H9 (cell line): ENCODE results near the gene NMS. TPM values are rescaled to one million over a fixed set of nuclear protein-coding genes. Genes with fewer than 3 reads are reported as not detected.

Experiments used
- DNase-seq: peaks from one replicate; pipeline ENCODE4 v3.0.0-alpha.2; 2017
- H2AFZ ChIP-seq: one replicate; pipeline ENCODE4 v1.6.1; 2013; ENCODE audit warnings: mild to moderate bottlenecking, low read length, control low read depth, moderate library complexity
- H2AK5ac ChIP-seq: 2 replicates; pipeline ENCODE4 v1.6.1; 2013; ENCODE audit warnings: low read length, control low read depth, mixed read lengths; ENCODE audit not compliant: insufficient read length
- H2BK120ac ChIP-seq: one replicate; pipeline ENCODE4 v1.6.1; 2013; ENCODE audit warnings: low read depth, mild to moderate bottlenecking, low read length, control low read depth, inconsistent platforms; ENCODE audit not compliant: poor library complexity, severe bottlenecking
- H2BK12ac ChIP-seq: 2 replicates; pipeline ENCODE4 v1.6.1; 2013; ENCODE audit warnings: low read length, control low read depth, mixed read lengths, low read depth; ENCODE audit not compliant: insufficient read length
- H2BK15ac ChIP-seq: 2 replicates; pipeline ENCODE4 v1.6.1; 2013; ENCODE audit warnings: low read depth, low read length, control low read depth
- H2BK20ac ChIP-seq: one replicate; pipeline ENCODE4 v1.6.1; 2013; ENCODE audit warnings: low read depth, mild to moderate bottlenecking, low read length, control low read depth, inconsistent platforms; ENCODE audit not compliant: poor library complexity, severe bottlenecking
- H2BK5ac ChIP-seq: 2 replicates; pipeline ENCODE4 v1.6.1; 2013; ENCODE audit warnings: low read length, control low read depth, mixed read lengths; ENCODE audit not compliant: insufficient read length
- H3K14ac ChIP-seq: 2 replicates; pipeline ENCODE4 v1.6.1; 2013; ENCODE audit warnings: low read length, control low read depth; ENCODE audit not compliant: insufficient read depth
- H3K18ac ChIP-seq: 2 replicates; pipeline ENCODE4 v1.6.1; 2013; ENCODE audit warnings: low read depth, mild to moderate bottlenecking, mixed read lengths, low read length, control low read depth; ENCODE audit not compliant: insufficient read length
- H3K23ac ChIP-seq: 2 replicates; pipeline ENCODE4 v1.6.1; 2013; ENCODE audit warnings: low read length, control low read depth, mixed read lengths, low read depth; ENCODE audit not compliant: insufficient read length
- H3K23me2 ChIP-seq: 2 replicates; pipeline ENCODE4 v1.6.1; 2013; ENCODE audit warnings: low read depth, mild to moderate bottlenecking, mixed read lengths, low read length, control low read depth; ENCODE audit not compliant: insufficient read length, poor library complexity, severe bottlenecking
- H3K27ac ChIP-seq: 2 replicates; pipeline ENCODE4 v1.5.1; 2013; ENCODE audit warnings: low read length, control low read depth, mixed read lengths, low read depth; ENCODE audit not compliant: insufficient read length
- H3K27me3 ChIP-seq: 2 replicates; pipeline ENCODE4 v1.6.1; 2013; ENCODE audit warnings: low read length, control low read depth, inconsistent platforms; ENCODE audit not compliant: insufficient read depth
- H3K4ac ChIP-seq: 2 replicates; pipeline ENCODE4 v1.6.1; 2013; ENCODE audit warnings: low read depth, mild to moderate bottlenecking, control low read depth, inconsistent platforms, low read length, moderate library complexity
- H3K4me1 ChIP-seq: 2 replicates; pipeline ENCODE4 v1.6.1; 2013; ENCODE audit warnings: low read length, control low read depth, inconsistent platforms; ENCODE audit not compliant: insufficient read depth
- H3K4me2 ChIP-seq: 2 replicates; pipeline ENCODE4 v1.6.1; 2013; ENCODE audit warnings: low read length, control low read depth, mixed read lengths; ENCODE audit not compliant: insufficient read length, insufficient read depth
- H3K56ac ChIP-seq: 2 replicates; pipeline ENCODE4 v1.6.1; 2013; ENCODE audit warnings: low read depth, mild to moderate bottlenecking, mixed read lengths, low read length, control low read depth; ENCODE audit not compliant: insufficient read length
- H3K79me1 ChIP-seq: 2 replicates; pipeline ENCODE4 v1.6.1; 2013; ENCODE audit warnings: low read depth, mild to moderate bottlenecking, moderate library complexity, low read length, control low read depth, inconsistent platforms; ENCODE audit not compliant: insufficient read depth, poor library complexity, severe bottlenecking
- H3K79me2 ChIP-seq: 2 replicates; pipeline ENCODE4 v1.6.1; 2013; ENCODE audit warnings: low read length, control low read depth, inconsistent platforms; ENCODE audit not compliant: insufficient read depth
- H3K9ac ChIP-seq: 2 replicates; pipeline ENCODE4 v1.6.1; 2013; ENCODE audit warnings: low read length, control low read depth, mixed read lengths; ENCODE audit not compliant: insufficient read length; ENCODE audit errors: extremely low read depth
- H3K9me3 ChIP-seq: one replicate; pipeline ENCODE4 v1.6.1; 2013; ENCODE audit warnings: low read depth, low read length, inconsistent platforms; ENCODE audit not compliant: control insufficient read depth
- H3T11ph ChIP-seq: one replicate; pipeline ENCODE4 v1.6.1; 2013; ENCODE audit warnings: mild to moderate bottlenecking, low read length, control low read depth, inconsistent platforms
- H4K20me1 ChIP-seq: one replicate; pipeline ENCODE4 v1.6.1; 2013; ENCODE audit not compliant: control insufficient read depth, insufficient read length, insufficient read depth
- H4K5ac ChIP-seq: 2 replicates; pipeline ENCODE4 v1.6.1; 2013; ENCODE audit warnings: low read depth, mild to moderate bottlenecking, mixed read lengths, low read length, control low read depth; ENCODE audit not compliant: insufficient read length
- H4K8ac ChIP-seq: replicated peaks from 2 replicates; pipeline ENCODE4 v1.6.1; 2013; ENCODE audit warnings: low read length, control low read depth, mixed read lengths, low read depth; ENCODE audit not compliant: insufficient read length
- H4K91ac ChIP-seq: 2 replicates; pipeline ENCODE4 v1.6.1; 2013; ENCODE audit warnings: low read depth, mild to moderate bottlenecking, moderate library complexity, mixed read lengths, low read length, control low read depth; ENCODE audit not compliant: insufficient read length
- H3K27ac Mint-ChIP-seq, 3 experiments: 2 replicates in 2 of 3; 3 replicates in 1 of 3; pipeline ENCODE4 v1.8.0; 2020 to 2021; ENCODE audit warnings: mixed read lengths in 3 of 3, mild to moderate bottlenecking in 1 of 3, moderate library complexity in 1 of 3
- H3K27me3 Mint-ChIP-seq: 2 replicates; pipeline ENCODE4 v1.8.0; 2021; ENCODE audit warnings: low read depth, mild to moderate bottlenecking, moderate library complexity, mixed read lengths
- H3K36me3 Mint-ChIP-seq, 3 experiments: 2 replicates in 2 of 3; 3 replicates in 1 of 3; pipeline ENCODE4 v1.8.0; 2020 to 2021; ENCODE audit warnings: low read depth in 3 of 3, mixed read lengths in 3 of 3; ENCODE audit not compliant: insufficient read depth in 1 of 3
- H3K4me1 Mint-ChIP-seq, 2 experiments: 2 replicates each; pipeline ENCODE4 v1.8.0; 2020; ENCODE audit warnings: mixed read lengths in 2 of 2
- H3K4me3 Mint-ChIP-seq, 2 experiments: 2 replicates in 1 of 2; 3 replicates in 1 of 2; pipeline ENCODE4 v1.8.0; 2020 to 2021; ENCODE audit warnings: mild to moderate bottlenecking in 2 of 2, mixed read lengths in 2 of 2, moderate library complexity in 1 of 2
- H3K9me3 Mint-ChIP-seq, 2 experiments: 2 replicates in 1 of 2; 3 replicates in 1 of 2; pipeline ENCODE4 v1.8.0; 2020; ENCODE audit warnings: mild to moderate bottlenecking in 2 of 2, mixed read lengths in 2 of 2, moderate library complexity in 1 of 2
- CTCF ChIP-seq: fragments of 200-600 bp; sonication (generic); conservative IDR thresholded peaks from 3 replicates; pipeline ENCODE4 v1.8.0; 2021; ENCODE audit warnings: antibody characterized with exemption, mild to moderate bottlenecking
- WGBS: extraction: QIAGEN DNeasy Blood & Tissue Kit; methylation state at CpG from one replicate; pipeline ENCODE4 v1.1.7; 2013; ENCODE audit warnings: missing lambda C conversion rate, low lambda C conversion rate, mixed read lengths; ENCODE audit not compliant: insufficient read length; ENCODE audit errors: extremely low coverage; 5-methylcytosine and 5-hydroxymethylcytosine counted together
- total RNA-seq: library from RNA; stranded (reverse); gene quantifications from 2 replicates; pipeline ENCODE4 v1.2.1, GENCODE V29; 2021

NMS gene
- total RNA-seq, 1 experiment from 2014 or later = not detected

DNA sequence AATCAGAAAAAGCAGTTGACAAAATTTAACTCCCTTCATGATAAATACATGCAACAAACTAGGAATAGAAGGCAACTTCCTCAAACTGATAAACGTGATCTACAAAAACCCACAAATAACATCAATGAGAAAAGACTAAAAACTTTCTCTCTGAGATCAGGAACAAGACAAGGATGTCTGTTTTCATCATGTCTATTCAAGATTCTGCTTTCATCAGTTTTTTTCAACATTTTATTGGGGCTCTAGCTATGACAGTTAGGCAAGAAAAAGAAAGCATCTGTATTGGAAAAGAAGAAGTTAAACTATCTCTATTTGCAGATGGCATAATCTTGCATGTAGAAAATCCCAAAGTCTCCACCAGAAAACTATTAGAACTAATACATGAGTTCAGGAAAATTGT lies 40.6 kb upstream of the NMS start:
- Histone ChIP-seq H2AFZ (no peak overlapping the region), H3K9me3 (no peaks in the 10 kb centered on the region), H2BK5ac (no peak overlapping the region), H3K79me2 (no peaks in the 10 kb centered on the region), H2BK15ac (no peak overlapping the region), H3K4me1 (no peaks in the 10 kb centered on the region), H3K79me1 (no peaks in the 10 kb centered on the region), H3T11ph (no peak overlapping the region), H2BK120ac (no peak overlapping the region), H2BK12ac (no peak overlapping the region), H3K14ac (no peak overlapping the region), H4K8ac (no peak overlapping the region), H3K23me2 (no peaks in the 10 kb centered on the region), H2AK5ac (no peak overlapping the region), H4K20me1 (no peaks in the 10 kb centered on the region), H3K23ac (no peak overlapping the region), H2BK20ac (no peak overlapping the region), H3K27me3 (no peaks in the 10 kb centered on the region), H4K5ac (no peak overlapping the region), H4K91ac (no peak overlapping the region), H3K4me2 (no peak overlapping the region), H3K9ac (no peak overlapping the region), H3K27ac (no peak overlapping the region), H3K56ac (no peak overlapping the region), H3K18ac (no peak overlapping the region), H3K4ac (no peak overlapping the region)
- Mint-ChIP-seq H3K9me3 (peaks cover 4 to 19% of the 10 kb centered on the region in 2 experiments), H3K4me3 (no peak overlapping the region), H3K4me1 (peaks cover 2% of the 10 kb centered on the region in 2 experiments), H3K36me3 (peaks cover 0 to 5% (median 3%) of the 10 kb centered on the region in 3 experiments; a peak in 3 of 7 replicates), H3K27me3 (peaks cover 5% of the 10 kb centered on the region), H3K27ac (no peak overlapping the region)
- no CpG with 5 or more reads among the region's 1 CpG for WGBS
- no peak for TF ChIP-seq CTCF
- DNase-seq = no peak
